GM12878 (cell line): ENCODE measurements around the gene KRTAP9-9. TPM values are rescaled to one million over a fixed set of nuclear protein-coding genes. Genes with fewer than 3 reads are reported as not detected.

Source experiments
- ATAC-seq: fragments of 200-7000 bp; cut with Tn5 transposase; 3 replicates; pipeline ENCODE4 v1.9.1; 2020; ENCODE audit warnings: mild to moderate bottlenecking, moderate library complexity
- BruUV-seq: library from RNA; stranded (reverse); fragments of 400-500 nt; replicated peaks from 2 replicates; lab custom pipeline; 2021; lab: Mats Ljungman, UMichigan
- CTCF ChIA-PET: fragments of 300-600 bp; sonication (Branson Sonifier 250); formaldehyde crosslinking; extraction: SDS; loops from one replicate; lab custom pipeline; 2021; ENCODE audit warnings: inconsistent platforms; lab: Yijun Ruan, JAX
- POLR2A ChIA-PET: fragments of 350-600 bp; formaldehyde crosslinking; extraction: SDS; loops from one replicate; lab custom pipeline; 2021; ENCODE audit warnings: inconsistent platforms; lab: Charles Lee
- RAD21 ChIA-PET: fragments of 300-600 bp; sonication (Branson Sonifier 250); formaldehyde crosslinking; loops from one replicate; lab custom pipeline; 2023; ENCODE audit warnings: antibody characterized with exemption; ENCODE audit not compliant: unreplicated experiment; lab: Charles Lee
- SMC1A ChIA-PET: fragments of 300-600 bp; sonication (Branson Sonifier 250); formaldehyde crosslinking; loops from one replicate; lab custom pipeline; 2023; ENCODE audit not compliant: unreplicated experiment, uncharacterized antibody; lab: Charles Lee
- DNase-seq: peaks from one replicate; pipeline ENCODE4 v3.0.0-alpha.2; 2011; ENCODE audit warnings: low read depth, low spot score
- FAIRE-seq: peaks from 3 replicates; lab custom pipeline; 2011; peaks lifted over from hg19 to GRCh38; lab: Jason Lieb, UNC
- H2AFZ ChIP-seq: 2 replicates; pipeline ENCODE4 v1.6.0; 2011; ENCODE audit warnings: low read depth, low read length, control low read depth; ENCODE audit not compliant: control insufficient read depth
- H3K27ac ChIP-seq: 2 replicates; pipeline ENCODE4 v1.5.1; 2011; ENCODE audit warnings: control low read depth; ENCODE audit not compliant: control insufficient read depth, insufficient read depth
- H3K27me3 ChIP-seq, 2 experiments: replicated peaks in 1 of 2; 2 replicates each; pipeline versions ENCODE4 v1.6.0 to v1.6.1; 2011; ENCODE audit warnings: low read length in 1 of 2; ENCODE audit not compliant: control insufficient read depth in 2 of 2, insufficient read depth in 2 of 2
- H3K36me3 ChIP-seq, 2 experiments: 2 replicates each; pipeline ENCODE4 v1.5.1; 2011; ENCODE audit warnings: low read length in 1 of 2; ENCODE audit not compliant: control insufficient read depth in 2 of 2, insufficient read depth in 2 of 2
- H3K4me1 ChIP-seq: 2 replicates; pipeline ENCODE4 v1.6.1; 2011; ENCODE audit warnings: mild to moderate bottlenecking, low read length, moderate library complexity, mixed read lengths; ENCODE audit not compliant: control insufficient read depth, insufficient read depth
- H3K4me2 ChIP-seq: 2 replicates; pipeline ENCODE4 v1.6.0; 2011; ENCODE audit warnings: control low read depth; ENCODE audit not compliant: control insufficient read depth, insufficient read depth
- H3K4me3 ChIP-seq: fragments of 200-600 bp; sonication (generic); 2 replicates; pipeline ENCODE4 v1.5.1; 2016
- H3K79me2 ChIP-seq: 2 replicates; pipeline ENCODE4 v1.6.0; 2011; ENCODE audit warnings: low read length; ENCODE audit not compliant: control insufficient read depth, insufficient read depth
- H3K9ac ChIP-seq: 2 replicates; pipeline ENCODE4 v1.8.0; 2011; ENCODE audit warnings: low read length, control low read depth, mixed read lengths; ENCODE audit not compliant: control insufficient read depth, insufficient read depth
- H3K9me3 ChIP-seq: replicated peaks from 3 replicates; pipeline ENCODE4 v1.5.1; 2011; ENCODE audit warnings: mild to moderate bottlenecking, low read length; ENCODE audit not compliant: control insufficient read depth, insufficient read depth
- H4K20me1 ChIP-seq: 2 replicates; pipeline ENCODE4 v1.6.0; 2011; ENCODE audit not compliant: control insufficient read depth, insufficient read depth
- BCL11A ChIP-seq: IDR thresholded peaks from 2 replicates; pipeline ENCODE4 v1.6.1; 2011; ENCODE audit warnings: low read depth, low read length
- BCLAF1 ChIP-seq: fragments of 450-650 bp; IDR thresholded peaks from 2 replicates; pipeline ENCODE4 v1.6.1; 2017; ENCODE audit warnings: antibody characterized with exemption, mild to moderate bottlenecking, moderate library complexity
- CBX5 ChIP-seq: sonication (generic); IDR thresholded peaks from 2 replicates; pipeline ENCODE4 v1.6.1; 2016; ENCODE audit warnings: low read depth, moderate library complexity, mild to moderate bottlenecking, inconsistent platforms
- HDAC2 ChIP-seq: fragments of 200-600 bp; sonication (generic); IDR thresholded peaks from 2 replicates; pipeline ENCODE4 v1.6.1; 2017
- JUNB ChIP-seq: IDR thresholded peaks from 2 replicates; pipeline ENCODE4 v1.6.1; 2016; ENCODE audit warnings: antibody characterized with exemption, mild to moderate bottlenecking
- MYC ChIP-seq: IDR thresholded peaks from 2 replicates; pipeline ENCODE4 v1.6.1; 2011; ENCODE audit warnings: mild to moderate bottlenecking, low read length, moderate library complexity, inconsistent platforms; ENCODE audit not compliant: insufficient read depth, insufficient replicate concordance, insufficient read length, severe bottlenecking
- NR2C2 ChIP-seq: IDR thresholded peaks from 2 replicates; pipeline ENCODE4 v1.6.1; 2011; ENCODE audit warnings: borderline replicate concordance, low read depth; ENCODE audit not compliant: control insufficient read depth, insufficient read length
- NR2F1 ChIP-seq: fragments of 450-650 bp; conservative IDR thresholded peaks from 2 replicates; pipeline ENCODE4 v1.6.1; 2017; ENCODE audit warnings: mild to moderate bottlenecking
- RAD21 ChIP-seq: IDR thresholded peaks from 2 replicates; pipeline ENCODE4 v1.6.1; 2011; ENCODE audit warnings: mild to moderate bottlenecking, low read depth, low read length, moderate library complexity; ENCODE audit not compliant: insufficient read depth
- RCOR1 ChIP-seq: conservative IDR thresholded peaks from 2 replicates; pipeline ENCODE4 v1.6.1; 2012; ENCODE audit warnings: low read depth, low read length, improper control_type of control experiment
- SREBF2 ChIP-seq: IDR thresholded peaks from 2 replicates; pipeline ENCODE4 v1.6.1; 2012; ENCODE audit warnings: mild to moderate bottlenecking, low read length
- TBL1XR1 ChIP-seq: IDR thresholded peaks from 2 replicates; pipeline ENCODE4 v1.6.1; 2012; ENCODE audit warnings: low read depth, low read length, improper control_type of control experiment
- ZNF217 ChIP-seq: fragments of 450-650 bp; IDR thresholded peaks from 2 replicates; pipeline ENCODE4 v1.6.1; 2017; ENCODE audit warnings: antibody characterized with exemption, mild to moderate bottlenecking
- ZZZ3 ChIP-seq: IDR thresholded peaks from 2 replicates; pipeline ENCODE4 v1.6.1; 2011; ENCODE audit warnings: low read depth; ENCODE audit not compliant: control insufficient read depth, insufficient read length
- WGBS: methylation state at CpG from one replicate; pipeline ENCODE4 v1.1.6; 2016; ENCODE audit warnings: low lambda C conversion rate; ENCODE audit not compliant: insufficient replicate concordance, insufficient coverage; ENCODE audit errors: missing lambda C conversion rate; 5-methylcytosine and 5-hydroxymethylcytosine counted together
- in situ Hi-C: fragments of 300-500 bp; cut with MboI; formaldehyde crosslinking; loops from 9 replicates; pipeline ENCODE4 v1.14.3; 2018; ENCODE audit warnings: mixed read lengths
- intact Hi-C: fragments of 100-400 bp; cut with micrococcal nuclease; formaldehyde crosslinking; loops from one replicate; pipeline ENCODE4 v1.14.2; 2022; ENCODE audit not compliant: unreplicated experiment
- polyA plus RNA-seq, 11 experiments: library from polyadenylated mRNA; depleted of rRNA in 4 of 11; unstranded in 6 of 11; stranded (reverse) in 5 of 11; fragments of >200 nt; fragmentation: Nextera tagmentation in 4 of 11; fragmentation: Illumina TruSeq in 1 of 11; extraction: Ambion mirVana in 4 of 11; extraction: Trizol in 1 of 11; gene quantifications; 1 replicate in 1 of 11; 2 replicates in 10 of 11; pipeline versions ENCODE4 v1.2.1 to v1.2.3, GENCODE V29; 2011 to 2016; ENCODE audit warnings: inconsistent platforms in 2 of 11, missing spikeins in 2 of 11, low read depth in 1 of 11
- total RNA-seq, 4 experiments: library from RNA; depleted of rRNA in 3 of 4; stranded (reverse); fragments of >200 nt in 3 of 4; fragmentation: Illumina TruSeq in 1 of 4; extraction: Trizol in 1 of 4; gene quantifications; 2 replicates each; pipeline versions ENCODE4 v1.2.1 to v1.2.3, GENCODE V29; 2013 to 2021
- TF ChIP-seq, protein P1 (sequence below): fragments of 450-650 bp; IDR thresholded peaks from 2 replicates; pipeline ENCODE4 v1.6.1; 2017; ENCODE audit warnings: borderline replicate concordance

Gene KRTAP9-9
- total and polyA plus RNA-seq, 10 of the 15 experiments (the other 5 are each of a cell fraction or from before 2014, with no cell fraction given) = not detected

DNA sequence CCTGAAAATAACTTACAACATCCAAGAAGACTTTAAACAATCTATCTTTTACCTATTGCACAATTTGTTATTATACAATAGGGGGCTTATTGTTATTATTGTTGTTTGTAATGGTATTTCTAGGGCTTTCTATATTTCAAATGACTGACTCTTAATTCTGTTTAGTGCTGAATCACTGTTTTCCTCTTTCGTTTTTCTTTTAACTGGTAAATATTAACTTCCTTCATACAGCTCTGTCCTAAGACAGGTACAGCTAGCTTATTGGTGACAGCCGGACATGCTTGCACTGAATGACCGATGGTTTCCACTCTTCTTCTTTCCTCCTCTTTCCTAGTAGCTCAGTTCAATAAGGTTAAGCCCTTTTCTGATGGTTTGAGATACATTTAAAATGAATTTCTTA, 31.9 kb downstream of the KRTAP9-9 start:
- RAD21 ChIA-PET = no interaction called here
- SMC1A ChIA-PET = interaction anchor here (0.6 to 0.9 kb wide), 2 partner anchors 376 to 824 kb away, joined by 3 read pairs; no protein-coding TSS in a partner anchor
- Histone ChIP-seq H3K79me2 (no peaks in the 10 kb centered on the region), H3K27ac (no peak overlapping the region), H3K4me2 (no peak overlapping the region), H4K20me1 (no peaks in the 10 kb centered on the region), H3K4me3 (no peak overlapping the region), H2AFZ (no peak overlapping the region), H3K4me1 (no peaks in the 10 kb centered on the region), H3K27me3 (no peaks in the 10 kb centered on the region; a peak in 1 of 4 replicates), H3K9me3 (no peaks in the 10 kb centered on the region), H3K9ac (no peak overlapping the region), H3K36me3 (no peaks in the 10 kb centered on the region)
- FAIRE-seq (no peak), DNase-seq (no peak), ATAC-seq (no peak)
- intact Hi-C loops (no loop called here), in situ Hi-C loops (no loop called here)
- 15% methylated on average over 3 of the region's 3 CpGs for WGBS
- no peak for TF ChIP-seq BCL11A
- no peak for TF ChIP-seq CBX5
- no peak for TF ChIP-seq NR2C2
- TF ChIP-seq TBL1XR1 = no peak
- TF ChIP-seq JUNB = no peak
- TF ChIP-seq SREBF2 = no peak
- no peak for TF ChIP-seq ZNF217
- no peak for TF ChIP-seq ZZZ3
- TF ChIP-seq, protein P1, sequence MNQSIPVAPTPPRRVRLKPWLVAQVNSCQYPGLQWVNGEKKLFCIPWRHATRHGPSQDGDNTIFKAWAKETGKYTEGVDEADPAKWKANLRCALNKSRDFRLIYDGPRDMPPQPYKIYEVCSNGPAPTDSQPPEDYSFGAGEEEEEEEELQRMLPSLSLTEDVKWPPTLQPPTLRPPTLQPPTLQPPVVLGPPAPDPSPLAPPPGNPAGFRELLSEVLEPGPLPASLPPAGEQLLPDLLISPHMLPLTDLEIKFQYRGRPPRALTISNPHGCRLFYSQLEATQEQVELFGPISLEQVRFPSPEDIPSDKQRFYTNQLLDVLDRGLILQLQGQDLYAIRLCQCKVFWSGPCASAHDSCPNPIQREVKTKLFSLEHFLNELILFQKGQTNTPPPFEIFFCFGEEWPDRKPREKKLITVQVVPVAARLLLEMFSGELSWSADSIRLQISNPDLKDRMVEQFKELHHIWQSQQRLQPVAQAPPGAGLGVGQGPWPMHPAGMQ = no peak
- TF ChIP-seq RAD21 = no peak
- no peak for TF ChIP-seq MYC
- TF ChIP-seq BCLAF1 = no peak
- no peak for TF ChIP-seq HDAC2
- no peak for TF ChIP-seq NR2F1
- TF ChIP-seq RCOR1 = no peak
- BruUV-seq = no TSS peak
- POLR2A ChIA-PET = no interaction called here
- CTCF ChIA-PET = no interaction called here
